ENCODE results near the gene CSNK2B.
A peak's percentile ranks its signal among the peaks of the same experiment; 100 is the strongest.

The CSNK2B gene

DNA sequence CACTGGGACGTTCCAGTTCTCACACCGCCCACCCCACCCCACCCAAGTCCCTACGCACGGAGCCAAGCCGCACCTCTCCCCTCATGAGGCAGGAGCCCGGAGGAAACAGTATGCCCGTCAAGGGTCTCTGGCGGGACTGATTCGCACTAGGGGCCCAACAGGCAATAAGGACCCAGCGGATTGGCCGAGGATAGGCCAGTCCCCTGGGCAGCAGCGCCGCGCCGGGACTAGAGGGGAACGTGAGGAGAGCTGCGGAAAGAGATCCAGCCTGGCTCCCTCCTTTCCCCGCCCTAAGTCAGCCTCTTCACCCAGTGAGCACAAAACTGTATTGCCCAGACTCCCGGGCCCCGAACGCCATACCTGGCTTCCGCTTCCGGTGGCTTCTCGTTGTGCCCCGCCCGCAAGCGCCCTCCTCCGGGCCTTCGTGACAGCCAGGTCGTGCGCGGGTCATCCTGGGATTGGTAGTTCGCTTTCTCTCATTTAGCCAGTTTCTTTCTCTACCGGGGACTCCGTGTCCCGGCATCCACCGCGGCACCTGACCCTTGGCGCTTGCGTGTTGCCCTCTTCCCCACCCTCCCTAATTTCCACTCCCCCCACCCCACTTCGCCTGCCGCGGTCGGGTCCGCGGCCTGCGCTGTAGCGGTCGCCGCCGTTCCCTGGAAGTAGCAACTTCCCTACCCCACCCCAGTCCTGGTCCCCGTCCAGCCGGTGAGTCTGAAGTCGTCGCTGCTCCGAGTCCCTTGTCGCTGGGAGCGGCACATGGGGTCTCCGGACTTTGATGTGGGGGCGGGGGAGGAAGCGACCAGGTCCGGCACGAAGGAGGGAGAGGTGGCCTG lies at the start of gene CSNK2B:
TSS of gene CSNK2B (plus strand) at position 580 of the 836 bp plus-strand sequence. CDS start 752 bp downstream, outside the sequence.
- FAIRE-seq: peak; percentile 59

DNA sequence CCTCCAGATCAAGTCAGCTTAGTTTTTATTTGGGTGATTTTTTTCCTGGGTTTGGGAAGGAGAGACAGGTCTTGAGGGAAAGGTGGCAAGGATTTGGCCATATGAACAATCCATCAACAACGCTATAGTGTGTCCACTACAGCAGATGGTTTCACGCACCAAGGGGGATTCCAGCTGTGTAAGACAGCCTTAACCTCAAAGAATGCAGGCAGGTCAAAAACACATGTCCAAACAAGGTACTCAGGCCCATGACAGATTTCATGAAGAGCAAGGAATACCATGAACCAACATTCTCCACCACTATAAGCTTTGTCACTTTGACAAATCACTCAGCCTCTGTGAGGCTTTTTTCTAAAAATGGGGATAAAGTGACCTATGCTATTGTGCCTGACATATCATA lies 48.9 kb upstream of the CSNK2B start:
- no peak for FAIRE-seq

DNA sequence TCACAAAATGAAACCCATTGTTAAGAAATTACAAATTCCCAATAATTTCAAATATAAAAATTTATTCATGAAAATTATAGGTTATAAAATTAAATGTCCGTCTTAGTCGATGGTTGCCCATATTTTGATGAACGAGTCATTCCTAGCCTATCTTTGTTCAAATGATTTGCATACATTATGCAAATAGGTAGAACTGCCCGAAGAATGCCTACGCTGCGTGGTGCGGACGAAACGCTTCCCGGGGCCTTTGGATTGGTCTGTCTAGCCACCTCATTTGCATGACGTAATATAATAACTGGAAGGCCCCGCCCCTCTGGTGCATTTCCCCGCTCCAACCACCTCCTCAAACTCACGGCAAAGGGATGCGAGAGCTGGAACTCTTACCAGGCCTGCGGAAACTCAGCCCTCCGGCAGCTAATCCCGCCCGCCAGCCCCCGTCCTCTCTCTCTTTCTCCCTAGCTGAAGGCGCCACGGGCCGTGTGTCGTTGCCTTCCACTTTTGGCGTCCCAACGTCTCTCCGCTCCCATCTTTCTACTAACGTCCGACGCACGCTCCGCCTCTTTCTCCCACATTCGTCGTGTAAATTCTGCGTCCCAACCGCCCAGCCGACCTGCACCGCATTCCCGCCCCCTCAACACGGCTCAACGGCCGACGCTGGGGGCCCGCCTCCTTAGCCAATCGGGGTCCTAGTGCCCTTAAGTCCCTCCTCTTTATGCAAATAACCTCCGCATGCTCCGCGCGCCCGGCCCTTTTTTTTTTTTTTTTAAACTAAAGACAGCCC lies 45.9 kb upstream of the CSNK2B start:
- FAIRE-seq: peak; percentile 99

DNA sequence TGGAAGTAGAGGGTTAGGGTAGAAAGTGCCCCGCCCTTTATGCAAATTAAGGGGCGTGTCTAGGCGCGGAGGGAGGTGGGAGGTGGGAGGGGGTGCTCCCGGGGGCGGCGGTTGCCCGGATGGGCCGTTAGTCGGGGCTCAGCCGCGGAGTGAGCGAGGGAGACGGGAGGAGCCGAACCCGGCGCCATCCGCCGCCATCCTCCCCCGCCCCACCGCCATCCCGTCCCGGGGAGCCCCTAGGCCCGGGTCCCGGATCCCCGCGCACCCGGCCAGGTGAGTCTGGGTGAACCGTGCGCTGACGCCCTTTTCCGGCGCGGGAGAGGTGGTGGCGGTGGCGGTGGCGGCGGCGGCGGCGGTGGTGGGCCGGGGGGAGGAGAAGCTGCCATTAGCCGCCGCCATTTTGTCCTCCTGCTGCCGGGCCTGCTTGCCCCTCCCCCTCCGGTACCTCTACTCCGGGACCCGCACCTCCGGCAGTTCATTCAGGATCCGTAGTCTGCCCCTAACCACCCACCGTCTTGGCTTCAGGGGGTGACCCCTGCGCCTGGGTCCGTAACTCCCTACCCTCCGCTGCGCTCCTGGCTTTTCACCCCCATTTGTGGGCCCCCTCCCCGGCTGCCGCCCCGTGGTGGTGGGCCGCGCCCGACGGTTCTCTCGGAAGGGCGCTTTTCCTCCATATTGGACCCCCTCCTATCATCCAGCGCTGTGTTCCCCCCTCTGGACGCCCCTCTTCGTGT lies 45.1 kb upstream of the CSNK2B start, which contains the start of gene PRRC2A:
TSS of gene PRRC2A (plus strand) at position 130 of the 734 bp plus-strand sequence. CDS start 2,075 bp downstream, outside the sequence.
- no peak for FAIRE-seq

DNA sequence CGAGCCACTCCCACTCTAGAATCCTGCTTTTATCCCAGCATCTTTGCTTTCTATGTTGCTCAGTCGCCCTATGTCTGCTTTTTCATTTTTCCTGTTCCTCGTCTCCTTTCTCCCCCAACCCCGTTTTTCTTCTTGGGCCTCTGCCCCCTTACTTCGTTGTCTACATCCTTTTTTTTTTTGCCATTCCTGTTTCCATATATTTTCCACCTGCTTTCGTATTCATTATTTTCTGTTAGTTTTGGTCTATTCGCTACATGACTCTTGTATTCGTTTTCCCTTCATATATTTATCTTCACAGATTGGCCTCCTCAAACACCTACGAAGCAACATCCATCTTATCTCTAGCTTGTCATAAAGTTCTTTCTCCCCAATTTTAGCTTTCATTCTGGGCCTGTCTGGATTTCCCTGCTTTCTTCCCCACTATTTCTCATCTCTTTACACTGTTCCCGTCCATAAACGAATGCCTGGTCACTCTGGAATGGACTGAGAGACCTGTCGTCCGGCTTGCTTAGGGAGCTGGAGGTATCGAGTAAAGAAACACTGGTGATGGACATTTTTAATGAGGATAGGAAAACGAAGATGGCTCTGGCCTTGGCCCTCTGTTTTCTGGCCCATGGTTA lies 44.5 kb upstream of the CSNK2B start:
- no peak for FAIRE-seq

DNA sequence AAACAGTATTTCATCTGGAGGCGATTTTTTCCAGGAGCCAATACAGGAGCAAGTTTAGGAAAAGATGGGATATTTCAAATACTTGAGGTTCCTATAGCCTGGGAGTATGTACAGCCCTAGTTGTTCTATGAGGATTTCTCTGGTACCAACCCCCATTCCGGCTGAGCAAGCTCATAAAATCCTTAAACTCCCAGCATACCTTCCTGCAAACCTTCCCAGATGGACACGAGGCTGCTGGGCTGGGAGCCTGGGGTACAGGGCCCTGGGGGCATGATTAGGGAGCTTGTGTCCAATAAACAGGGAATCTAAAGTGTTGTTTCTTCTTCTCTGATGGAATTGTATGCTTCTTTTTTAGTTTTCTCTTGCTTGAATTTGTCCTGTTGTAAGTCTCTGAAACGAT lies 43.9 kb upstream of the CSNK2B start:
- FAIRE-seq: no peak

DNA sequence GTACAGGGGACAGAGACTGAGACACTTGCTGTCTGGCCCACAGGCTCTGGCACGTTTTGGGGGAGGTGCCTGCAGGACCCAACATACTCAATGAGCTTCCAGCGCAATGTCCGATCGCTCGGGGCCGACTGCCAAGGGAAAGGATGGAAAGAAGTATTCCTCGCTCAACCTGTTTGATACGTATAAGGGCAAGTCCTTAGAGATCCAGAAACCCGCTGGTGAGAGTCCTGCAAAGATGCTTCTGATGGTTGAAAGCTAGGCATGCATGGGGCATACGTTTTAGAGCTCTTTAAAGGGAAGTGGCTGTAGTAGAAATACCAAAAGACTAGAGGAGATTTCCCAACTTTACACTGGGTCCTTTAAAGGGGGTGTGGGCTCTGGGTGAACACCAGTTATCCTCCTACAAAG lies 43.2 kb upstream of the CSNK2B start:
- FAIRE-seq: no peak

DNA sequence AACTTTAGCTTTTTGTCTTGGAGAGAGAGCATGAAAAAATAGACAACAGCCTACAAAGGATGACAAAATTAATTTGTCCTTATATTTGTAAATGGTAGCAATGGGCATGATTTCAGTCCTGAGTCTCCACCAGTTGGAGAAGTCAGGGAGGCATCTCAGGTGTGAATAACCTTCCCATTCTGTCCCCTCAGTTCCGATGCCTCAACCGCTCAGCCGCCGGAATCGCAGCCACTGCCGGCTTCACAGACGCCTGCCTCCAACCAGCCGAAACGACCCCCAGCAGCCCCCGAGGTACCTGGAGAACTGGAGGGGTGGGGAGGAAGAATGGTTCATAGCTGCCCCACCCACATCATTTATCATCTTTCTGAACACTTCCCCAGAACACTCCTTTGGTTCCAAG lies 41.8 kb upstream of the CSNK2B start:
- no peak for FAIRE-seq

DNA sequence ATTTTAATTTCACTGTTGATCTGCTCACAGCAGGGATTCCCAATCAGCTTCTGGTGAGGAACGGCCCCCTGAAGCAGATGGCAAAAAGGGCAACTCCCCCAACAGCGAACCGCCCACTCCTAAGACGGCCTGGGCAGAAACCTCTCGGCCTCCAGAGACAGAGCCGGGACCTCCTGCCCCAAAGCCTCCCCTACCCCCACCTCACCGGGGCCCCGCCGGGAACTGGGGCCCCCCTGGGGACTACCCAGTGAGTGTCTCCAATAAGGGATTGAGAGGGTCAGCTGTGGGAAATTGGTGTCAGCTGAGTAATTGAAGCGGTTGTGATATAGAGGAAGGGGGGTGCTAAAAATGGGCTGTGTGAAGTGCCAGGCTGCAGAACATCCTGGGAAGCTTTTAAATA lies 38.9 kb upstream of the CSNK2B start:
- FAIRE-seq: no peak

DNA sequence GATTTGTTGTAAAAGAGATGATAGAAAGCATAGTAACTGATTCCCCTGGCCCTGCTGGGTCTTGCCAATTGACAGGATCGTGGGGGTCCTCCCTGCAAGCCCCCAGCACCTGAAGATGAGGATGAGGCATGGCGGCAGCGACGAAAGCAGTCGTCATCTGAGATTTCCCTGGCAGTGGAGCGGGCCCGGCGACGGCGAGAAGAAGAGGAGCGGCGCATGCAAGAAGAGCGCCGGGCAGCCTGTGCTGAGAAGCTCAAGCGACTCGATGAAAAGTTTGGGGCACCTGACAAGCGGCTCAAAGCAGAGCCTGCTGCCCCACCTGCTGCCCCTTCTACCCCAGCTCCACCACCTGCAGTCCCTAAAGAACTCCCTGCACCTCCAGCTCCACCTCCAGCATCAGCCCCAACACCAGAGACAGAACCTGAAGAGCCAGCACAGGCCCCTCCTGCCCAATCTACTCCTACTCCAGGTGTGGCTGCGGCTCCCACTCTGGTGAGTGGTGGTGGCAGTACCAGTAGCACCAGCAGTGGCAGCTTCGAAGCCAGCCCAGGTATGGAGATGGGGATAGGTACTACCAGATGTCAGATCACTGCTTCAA lies 38.1 kb upstream of the CSNK2B start:
- no peak for FAIRE-seq

DNA sequence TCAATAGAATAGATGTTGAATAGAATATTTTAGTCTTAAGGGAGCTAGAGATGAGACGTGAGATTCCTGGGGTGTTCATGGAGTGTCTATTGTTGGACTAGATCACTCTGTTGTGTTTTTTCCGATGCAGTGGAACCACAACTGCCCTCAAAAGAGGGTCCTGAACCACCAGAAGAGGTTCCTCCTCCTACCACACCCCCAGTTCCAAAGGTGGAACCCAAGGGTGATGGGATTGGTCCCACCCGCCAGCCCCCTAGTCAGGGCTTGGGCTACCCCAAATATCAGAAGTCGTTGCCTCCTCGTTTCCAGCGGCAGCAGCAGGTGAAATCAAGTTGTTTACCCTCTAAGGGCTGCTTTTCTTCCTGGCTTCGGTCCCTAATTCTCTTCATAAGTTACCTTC lies 36.9 kb upstream of the CSNK2B start:
- no peak for FAIRE-seq

DNA sequence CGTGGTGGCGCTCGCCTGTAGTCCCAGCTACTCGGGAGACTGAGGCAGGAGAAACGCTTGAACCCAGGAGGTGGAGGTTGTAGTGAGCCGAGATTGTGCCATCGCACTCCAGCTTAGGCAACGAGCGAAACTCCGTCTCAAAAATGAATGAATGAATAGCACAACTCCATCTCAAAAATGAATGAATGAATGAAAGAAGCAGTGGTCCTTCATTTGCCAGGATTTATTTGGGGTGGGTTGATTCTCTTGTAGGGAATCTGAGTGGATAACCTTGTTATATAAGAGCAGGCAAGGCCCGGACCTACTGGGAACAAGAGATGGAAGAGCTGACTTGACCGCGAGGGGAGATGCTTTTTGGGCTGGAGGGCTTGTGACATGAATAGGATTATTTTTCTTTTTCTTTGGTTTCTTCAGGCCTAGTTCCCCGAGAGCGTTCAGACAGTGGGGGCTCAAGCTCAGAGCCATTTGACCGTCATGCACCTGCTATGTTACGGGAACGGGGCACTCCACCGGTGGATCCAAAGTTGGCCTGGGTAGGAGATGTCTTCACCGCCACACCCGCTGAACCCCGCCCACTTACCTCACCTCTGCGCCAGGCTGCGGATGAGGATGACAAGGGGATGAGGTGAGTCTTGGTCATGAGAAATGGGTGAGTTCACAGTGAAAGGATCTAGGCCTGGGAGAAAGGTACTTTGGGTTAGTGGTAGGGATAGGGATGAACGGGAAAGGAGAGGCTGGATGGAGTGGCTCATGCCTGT lies 35.5 kb upstream of the CSNK2B start:
- no peak for FAIRE-seq

DNA sequence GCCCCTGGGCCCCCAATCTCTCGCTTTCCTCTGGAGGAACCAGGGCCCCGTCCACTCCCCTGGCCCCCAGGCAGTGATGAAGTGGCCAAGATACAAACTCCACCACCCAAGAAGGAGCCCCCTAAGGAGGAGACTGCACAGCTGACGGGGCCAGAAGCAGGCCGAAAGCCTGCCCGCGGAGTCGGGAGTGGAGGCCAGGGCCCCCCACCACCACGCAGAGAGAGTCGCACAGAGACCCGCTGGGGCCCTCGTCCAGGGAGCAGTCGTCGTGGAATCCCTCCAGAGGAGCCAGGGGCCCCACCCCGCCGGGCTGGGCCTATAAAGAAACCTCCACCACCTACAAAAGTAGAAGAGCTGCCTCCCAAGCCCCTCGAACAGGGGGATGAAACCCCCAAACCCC lies 34.7 kb upstream of the CSNK2B start:
- FAIRE-seq: no peak

DNA sequence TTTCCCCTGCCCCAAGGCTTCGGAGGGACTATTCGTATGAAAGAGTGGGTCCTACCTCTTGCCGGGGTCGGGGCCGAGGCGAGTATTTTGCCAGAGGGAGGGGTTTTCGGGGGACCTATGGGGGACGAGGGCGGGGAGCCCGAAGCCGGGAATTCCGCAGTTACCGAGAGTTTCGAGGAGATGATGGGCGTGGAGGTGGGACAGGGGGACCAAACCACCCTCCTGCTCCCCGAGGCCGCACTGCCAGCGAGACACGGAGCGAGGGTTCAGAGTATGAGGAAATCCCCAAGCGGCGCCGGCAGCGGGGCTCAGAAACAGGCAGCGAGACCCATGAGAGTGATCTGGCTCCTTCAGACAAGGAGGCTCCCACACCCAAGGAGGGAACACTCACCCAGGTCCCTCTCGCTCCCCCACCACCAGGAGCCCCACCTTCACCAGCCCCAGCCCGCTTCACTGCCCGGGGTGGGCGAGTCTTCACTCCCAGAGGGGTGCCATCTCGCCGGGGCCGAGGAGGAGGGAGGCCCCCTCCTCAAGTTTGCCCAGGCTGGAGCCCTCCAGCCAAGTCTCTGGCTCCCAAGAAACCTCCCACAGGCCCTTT lies 34.1 kb upstream of the CSNK2B start:
- FAIRE-seq: no peak

DNA sequence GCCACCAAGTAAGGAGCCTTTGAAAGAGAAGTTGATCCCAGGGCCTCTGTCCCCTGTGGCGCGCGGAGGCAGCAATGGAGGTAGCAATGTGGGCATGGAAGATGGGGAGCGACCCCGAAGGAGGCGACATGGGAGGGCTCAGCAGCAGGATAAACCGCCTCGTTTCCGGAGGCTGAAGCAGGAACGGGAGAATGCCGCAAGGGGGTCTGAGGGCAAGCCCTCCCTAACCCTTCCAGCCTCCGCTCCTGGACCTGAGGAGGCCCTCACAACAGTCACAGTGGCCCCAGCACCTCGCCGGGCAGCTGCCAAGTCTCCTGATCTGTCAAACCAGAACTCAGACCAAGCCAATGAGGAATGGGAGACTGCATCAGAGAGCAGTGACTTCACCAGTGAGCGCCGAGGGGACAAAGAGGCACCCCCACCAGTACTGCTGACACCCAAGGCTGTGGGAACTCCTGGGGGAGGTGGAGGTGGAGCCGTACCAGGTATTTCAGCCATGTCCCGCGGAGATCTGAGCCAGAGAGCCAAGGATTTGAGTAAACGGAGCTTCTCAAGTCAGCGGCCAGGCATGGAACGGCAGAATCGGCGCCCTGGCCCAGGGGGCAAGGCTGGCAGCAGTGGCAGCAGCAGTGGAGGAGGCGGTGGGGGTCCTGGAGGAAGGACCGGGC lies 33.5 kb upstream of the CSNK2B start:
- no peak for FAIRE-seq

DNA sequence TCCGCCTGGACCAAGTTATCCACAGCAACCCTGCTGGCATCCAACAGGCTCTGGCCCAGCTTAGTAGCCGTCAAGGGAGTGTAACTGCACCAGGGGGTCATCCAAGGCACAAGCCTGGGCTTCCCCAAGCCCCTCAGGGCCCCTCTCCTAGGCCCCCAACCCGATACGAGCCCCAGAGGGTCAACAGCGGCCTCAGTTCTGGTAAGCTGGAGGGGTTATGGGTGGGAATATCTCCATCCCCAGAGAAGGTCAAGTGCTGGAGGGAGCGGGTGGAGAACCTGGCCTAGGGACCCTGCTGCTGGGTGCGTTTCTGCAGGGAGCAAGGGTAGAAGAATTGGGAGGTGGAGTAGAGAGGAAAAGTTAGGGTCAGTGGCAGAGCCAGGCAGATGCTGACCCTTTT lies 32.4 kb upstream of the CSNK2B start:
- FAIRE-seq: no peak

DNA sequence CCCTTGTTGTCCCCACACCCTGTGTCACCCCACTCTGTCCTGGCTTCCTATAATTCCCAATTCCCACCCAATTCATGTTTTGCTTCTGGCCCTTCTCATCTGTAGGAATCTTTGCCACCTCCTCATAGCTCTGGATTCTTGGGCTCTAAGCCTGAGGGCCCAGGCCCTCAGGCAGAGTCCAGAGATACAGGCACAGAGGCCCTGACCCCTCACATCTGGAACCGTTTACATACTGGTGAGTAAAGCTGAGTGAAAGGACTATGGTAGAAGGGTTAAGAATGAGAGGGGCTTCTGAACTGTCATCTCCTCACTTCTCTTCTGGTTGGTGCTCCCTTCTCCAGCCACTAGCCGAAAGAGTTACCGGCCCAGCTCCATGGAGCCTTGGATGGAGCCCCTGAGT lies 31.7 kb upstream of the CSNK2B start:
- FAIRE-seq: no peak

DNA sequence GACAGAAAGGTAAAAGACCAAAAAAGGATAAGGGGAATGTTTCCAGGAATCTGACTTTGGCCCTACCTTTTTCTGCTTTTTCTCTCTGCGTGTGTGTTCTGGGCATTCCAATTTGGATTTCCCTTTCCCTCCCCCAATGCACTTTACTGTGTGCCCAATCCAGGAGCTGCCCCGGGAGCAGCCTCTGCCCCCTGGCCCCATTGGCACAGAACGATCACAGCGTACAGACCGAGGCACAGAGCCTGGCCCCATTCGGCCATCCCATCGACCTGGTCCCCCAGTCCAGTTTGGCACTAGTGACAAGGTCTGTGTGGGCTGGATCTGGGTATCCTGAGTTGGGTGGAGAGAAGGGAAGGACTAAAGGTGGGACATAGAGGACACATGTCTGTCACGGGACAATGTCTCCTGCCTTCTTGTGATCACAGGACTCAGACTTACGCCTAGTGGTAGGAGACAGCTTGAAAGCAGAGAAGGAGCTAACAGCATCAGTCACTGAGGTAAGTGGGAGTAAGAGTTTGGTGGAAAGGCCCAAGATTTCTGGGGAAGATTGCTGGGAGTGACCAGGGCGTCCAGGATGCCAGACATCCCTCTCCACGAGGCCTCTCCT lies 30.8 kb upstream of the CSNK2B start:
- no peak for FAIRE-seq

DNA sequence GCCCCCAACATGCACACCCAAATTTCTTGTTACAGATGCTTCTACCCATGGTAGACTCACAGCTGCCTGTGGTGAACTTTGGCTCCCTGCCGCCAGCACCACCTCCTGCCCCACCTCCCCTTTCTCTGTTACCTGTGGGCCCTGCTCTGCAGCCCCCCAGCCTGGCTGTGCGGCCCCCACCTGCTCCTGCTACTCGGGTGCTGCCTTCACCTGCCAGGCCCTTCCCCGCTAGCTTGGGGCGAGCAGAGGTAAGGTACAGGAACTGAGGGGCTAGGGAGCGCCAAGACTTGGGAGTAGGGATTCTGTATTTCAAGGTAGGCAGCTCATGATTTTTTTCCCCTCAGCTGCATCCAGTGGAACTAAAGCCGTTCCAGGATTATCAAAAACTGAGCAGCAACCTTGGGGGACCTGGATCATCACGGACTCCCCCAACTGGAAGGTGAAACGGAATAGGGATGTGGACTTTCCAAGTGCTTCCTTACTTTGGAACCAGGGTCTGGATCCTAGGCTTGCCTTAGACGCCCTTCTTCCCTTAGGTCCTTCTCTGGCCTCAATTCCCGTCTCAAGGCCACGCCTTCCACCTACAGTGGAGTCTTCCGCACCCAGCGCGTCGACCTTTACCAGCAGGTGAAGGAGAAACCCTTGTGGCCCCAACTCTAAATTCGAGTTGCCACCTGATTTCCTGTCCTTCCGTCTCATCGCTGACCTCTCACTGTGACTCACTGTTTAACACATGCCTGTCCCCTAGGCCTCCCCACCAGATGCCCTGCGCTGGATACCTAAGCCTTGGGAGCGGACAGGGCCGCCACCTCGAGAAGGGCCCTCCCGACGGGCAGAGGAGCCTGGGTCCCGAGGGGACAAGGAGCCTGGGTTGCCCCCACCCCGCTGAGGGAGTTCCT lies 28.9 kb upstream of the CSNK2B start:
- FAIRE-seq: no peak
